ENCODE results near the gene SRPK2.

SRPK2 gene

GRCh38 chr7:105087981-105088380 lies 300.7 kb downstream of the SRPK2 start:
- no peak for DNase-seq

GRCh38 chr7:105086850-105087249 lies 301.9 kb downstream of the SRPK2 start:
- no peak for DNase-seq

- no peak for DNase-seq
These were observed 304.1 kb downstream of the SRPK2 start for GRCh38 chr7:105084581-105084980.

- no peak for DNase-seq
These were observed 309.4 kb downstream of the SRPK2 start for GRCh38 chr7:105079348-105079747.

- no peak for DNase-seq
These were observed 315.6 kb downstream of the SRPK2 start for GRCh38 chr7:105073143-105073542.

GRCh38 chr7:105068886-105069285 lies 319.8 kb downstream of the SRPK2 start:
- no peak for DNase-seq

- DNase-seq = no peak
These were observed 321.0 kb downstream of the SRPK2 start for GRCh38 chr7:105067691-105068090.
